Nephron (organoid): ENCODE data around the gene AP1G2.

ENCODE experiments used
- H3K27ac Mint-ChIP-seq, 3 experiments: 2 replicates each; pipeline ENCODE4 v1.8.0; 2020; ENCODE audit warnings: mixed read lengths in 3 of 3, mild to moderate bottlenecking in 2 of 3, moderate library complexity in 1 of 3
- H3K27me3 Mint-ChIP-seq: 2 replicates; pipeline ENCODE4 v1.8.0; 2021; ENCODE audit warnings: low read depth, mild to moderate bottlenecking, moderate library complexity, mixed read lengths
- H3K36me3 Mint-ChIP-seq: 2 replicates; pipeline ENCODE4 v1.8.0; 2020; ENCODE audit warnings: low read depth, mixed read lengths
- H3K4me1 Mint-ChIP-seq: 2 replicates; pipeline ENCODE4 v1.8.0; 2020; ENCODE audit warnings: mixed read lengths
- H3K4me3 Mint-ChIP-seq, 3 experiments: 2 replicates each; pipeline ENCODE4 v1.8.0; 2020; ENCODE audit warnings: mild to moderate bottlenecking in 3 of 3, mixed read lengths in 3 of 3, moderate library complexity in 2 of 3
- H3K9me3 Mint-ChIP-seq: 2 replicates; pipeline ENCODE4 v1.8.0; 2020; ENCODE audit warnings: mixed read lengths
- TF ChIP-seq, protein P1 (sequence below), 3 experiments: fragments of 200-600 bp; sonication (generic); IDR thresholded peaks; one replicate each; pipeline ENCODE4 v1.5.0; 2021; ENCODE audit warnings: antibody characterized with exemption in 3 of 3; ENCODE audit not compliant: unreplicated experiment in 3 of 3

Gene AP1G2

DNA sequence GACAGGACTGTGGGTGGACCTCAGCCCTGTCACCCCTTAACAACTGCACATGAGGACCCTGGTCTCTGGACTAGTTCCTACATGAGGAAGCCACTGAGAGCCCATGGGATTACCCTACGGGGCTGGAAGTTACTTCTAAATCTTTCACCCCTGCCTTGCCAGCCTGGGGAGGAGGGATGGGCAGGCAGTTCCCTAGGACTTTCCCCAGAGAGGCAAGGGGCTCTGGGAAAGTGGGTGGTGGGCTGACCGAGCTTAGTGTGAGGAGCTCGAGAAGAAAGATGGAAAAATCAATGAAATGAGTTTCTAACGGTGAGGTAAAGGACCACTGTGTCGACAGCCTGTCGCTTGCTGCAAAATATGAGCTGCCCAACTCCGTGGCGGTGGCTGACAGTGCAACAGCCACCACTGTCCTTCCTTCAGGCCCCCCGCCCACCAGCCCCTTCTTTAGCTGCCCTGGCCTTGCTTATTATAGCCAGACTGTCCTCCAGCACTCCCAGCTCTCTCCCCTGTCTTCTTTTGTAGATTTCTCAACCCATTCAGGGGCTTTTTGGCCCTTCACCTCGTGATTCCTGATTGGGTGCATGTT lies 21.0 kb downstream of the AP1G2 start:
- no peaks in the 10 kb centered on the region for H3K27me3 Mint-ChIP-seq
- TF ChIP-seq, protein P1, sequence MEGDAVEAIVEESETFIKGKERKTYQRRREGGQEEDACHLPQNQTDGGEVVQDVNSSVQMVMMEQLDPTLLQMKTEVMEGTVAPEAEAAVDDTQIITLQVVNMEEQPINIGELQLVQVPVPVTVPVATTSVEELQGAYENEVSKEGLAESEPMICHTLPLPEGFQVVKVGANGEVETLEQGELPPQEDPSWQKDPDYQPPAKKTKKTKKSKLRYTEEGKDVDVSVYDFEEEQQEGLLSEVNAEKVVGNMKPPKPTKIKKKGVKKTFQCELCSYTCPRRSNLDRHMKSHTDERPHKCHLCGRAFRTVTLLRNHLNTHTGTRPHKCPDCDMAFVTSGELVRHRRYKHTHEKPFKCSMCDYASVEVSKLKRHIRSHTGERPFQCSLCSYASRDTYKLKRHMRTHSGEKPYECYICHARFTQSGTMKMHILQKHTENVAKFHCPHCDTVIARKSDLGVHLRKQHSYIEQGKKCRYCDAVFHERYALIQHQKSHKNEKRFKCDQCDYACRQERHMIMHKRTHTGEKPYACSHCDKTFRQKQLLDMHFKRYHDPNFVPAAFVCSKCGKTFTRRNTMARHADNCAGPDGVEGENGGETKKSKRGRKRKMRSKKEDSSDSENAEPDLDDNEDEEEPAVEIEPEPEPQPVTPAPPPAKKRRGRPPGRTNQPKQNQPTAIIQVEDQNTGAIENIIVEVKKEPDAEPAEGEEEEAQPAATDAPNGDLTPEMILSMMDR (IDR thresholded peaks at IDR 0.05; ENCODE audit: unreplicated experiment in 3 of 3), result no peak
- H3K27ac Mint-ChIP-seq, result no peak overlapping the region
- no peak overlapping the region for H3K4me3 Mint-ChIP-seq
- peaks cover 19% of the 10 kb centered on the region for H3K4me1 Mint-ChIP-seq
- no peaks in the 10 kb centered on the region for H3K36me3 Mint-ChIP-seq
- H3K9me3 Mint-ChIP-seq, result no peaks in the 10 kb centered on the region

DNA sequence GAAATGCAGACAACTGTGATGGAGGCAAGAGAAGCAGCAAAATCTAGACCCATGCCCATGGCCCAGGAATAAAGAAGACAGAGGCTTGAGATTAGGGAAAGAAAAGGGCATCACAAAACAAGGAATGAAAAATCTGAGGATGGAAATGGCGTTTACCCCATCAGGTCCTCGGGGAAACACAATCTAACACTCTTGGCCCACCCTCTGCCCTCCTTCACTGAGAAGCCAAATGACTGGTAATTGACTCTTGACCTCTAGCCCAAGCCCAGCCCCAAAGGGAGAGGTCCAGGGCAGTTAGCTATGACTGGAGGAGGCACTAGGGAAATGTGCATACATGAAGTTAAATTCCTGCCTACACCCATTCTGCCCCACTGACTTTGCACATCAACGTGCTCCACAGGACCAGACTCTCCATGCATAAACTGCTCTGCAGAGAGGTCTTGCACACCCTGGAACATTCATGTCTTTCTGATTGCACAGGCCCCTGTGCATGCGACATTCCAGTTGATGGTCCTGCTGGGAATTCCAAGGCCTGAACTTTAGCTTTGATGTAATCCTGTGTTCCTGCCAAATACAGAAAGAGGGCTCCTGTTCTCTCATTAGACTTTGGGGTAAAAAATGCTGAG lies 21.7 kb downstream of the AP1G2 start:
- Mint-ChIP-seq H3K27ac (peak overlapping the region; percentile 17 to 64 (median 64)), H3K27me3 (no peaks in the 10 kb centered on the region), H3K9me3 (no peaks in the 10 kb centered on the region), H3K4me1 (peaks cover 19% of the 10 kb centered on the region), H3K4me3 (no peak overlapping the region), H3K36me3 (no peaks in the 10 kb centered on the region)
- TF ChIP-seq, protein P1 (IDR thresholded peaks at IDR 0.05; ENCODE audit: unreplicated experiment in 3 of 3), result no peak

DNA sequence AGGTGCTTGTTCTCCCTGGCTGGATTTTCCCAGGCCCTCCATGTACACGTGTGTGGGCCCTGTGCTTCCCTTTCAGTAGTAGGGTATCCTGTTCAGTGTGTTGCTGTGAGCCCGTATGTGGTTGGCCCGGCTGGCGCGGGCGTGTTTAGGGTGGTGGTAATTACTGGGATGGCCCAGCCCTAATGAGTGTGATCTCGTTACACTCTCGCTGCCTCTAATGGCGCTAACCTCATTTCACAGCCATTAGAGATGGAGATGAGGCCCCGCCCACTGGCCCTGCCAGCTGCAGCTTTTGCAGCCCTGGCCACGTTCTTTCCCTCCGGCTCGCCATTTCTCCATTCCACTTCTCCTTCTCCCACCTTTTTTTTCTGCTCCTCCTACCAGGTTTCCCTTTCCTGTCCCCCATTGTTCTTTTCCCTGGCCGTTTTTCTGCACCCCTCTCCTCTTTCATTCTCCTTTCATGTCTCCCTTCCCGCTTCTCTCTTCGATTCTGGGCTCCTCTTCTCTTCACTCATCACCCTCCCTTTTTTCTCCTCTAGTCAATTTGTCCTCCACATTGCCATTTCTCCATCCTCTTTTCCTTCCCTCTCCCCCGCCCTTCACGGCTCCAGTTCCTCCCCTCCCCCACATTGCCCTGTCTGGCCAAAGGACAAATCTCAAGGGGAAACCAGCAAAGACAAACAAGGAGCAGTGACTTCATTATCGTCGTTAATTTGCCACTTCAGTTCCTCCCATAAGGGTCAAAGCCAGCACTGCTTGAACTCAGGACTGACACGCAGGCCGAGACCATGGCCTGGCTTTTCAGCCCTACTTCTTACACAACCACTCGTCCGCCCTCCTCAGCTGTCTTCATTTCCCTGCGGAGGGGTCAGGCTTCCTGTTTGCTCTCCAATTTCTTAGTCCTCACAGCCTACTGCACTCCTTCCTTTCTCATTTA lies 22.8 kb downstream of the AP1G2 start:
- Mint-ChIP-seq H3K4me3 (peak overlapping the region in 2 of 3 experiments; percentile 33 to 70), H3K27me3 (no peaks in the 10 kb centered on the region), H3K9me3 (no peaks in the 10 kb centered on the region), H3K36me3 (no peaks in the 10 kb centered on the region), H3K27ac (peak overlapping the region; percentile 17 to 64 (median 64)), H3K4me1 (peaks cover 24% of the 10 kb centered on the region)
- TF ChIP-seq, protein P1 (IDR thresholded peaks at IDR 0.05; ENCODE audit: unreplicated experiment in 3 of 3), result no peak

DNA sequence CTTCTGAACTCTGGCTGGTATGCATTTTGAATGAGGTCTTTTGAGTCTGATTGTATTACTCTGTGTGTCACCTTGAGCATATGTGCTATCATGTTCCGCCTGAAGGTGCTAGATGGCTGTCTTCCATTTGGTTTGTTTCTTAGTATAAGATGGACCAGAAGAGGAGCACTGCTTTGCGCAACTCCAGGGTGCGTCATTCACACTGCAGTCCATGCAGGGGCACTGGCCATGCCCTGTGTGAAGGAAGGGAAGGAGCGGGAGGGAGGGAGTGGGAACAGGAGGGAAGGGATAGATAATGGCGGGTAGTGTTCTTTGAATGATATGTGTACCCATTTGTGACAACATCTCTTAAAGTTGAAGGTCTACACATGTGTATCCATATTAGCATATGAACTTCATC lies 24.2 kb downstream of the AP1G2 start:
- H3K27me3 Mint-ChIP-seq, result no peaks in the 10 kb centered on the region
- H3K27ac Mint-ChIP-seq, result peak overlapping the region in 2 of 3 experiments; percentile 56 to 90
- peaks cover 38% of the 10 kb centered on the region for H3K4me1 Mint-ChIP-seq
- H3K4me3 Mint-ChIP-seq, result no peak overlapping the region
- no peaks in the 10 kb centered on the region for H3K9me3 Mint-ChIP-seq
- no peaks in the 10 kb centered on the region for H3K36me3 Mint-ChIP-seq
- TF ChIP-seq, protein P1 (IDR thresholded peaks at IDR 0.05; ENCODE audit: unreplicated experiment in 3 of 3), result no peak

DNA sequence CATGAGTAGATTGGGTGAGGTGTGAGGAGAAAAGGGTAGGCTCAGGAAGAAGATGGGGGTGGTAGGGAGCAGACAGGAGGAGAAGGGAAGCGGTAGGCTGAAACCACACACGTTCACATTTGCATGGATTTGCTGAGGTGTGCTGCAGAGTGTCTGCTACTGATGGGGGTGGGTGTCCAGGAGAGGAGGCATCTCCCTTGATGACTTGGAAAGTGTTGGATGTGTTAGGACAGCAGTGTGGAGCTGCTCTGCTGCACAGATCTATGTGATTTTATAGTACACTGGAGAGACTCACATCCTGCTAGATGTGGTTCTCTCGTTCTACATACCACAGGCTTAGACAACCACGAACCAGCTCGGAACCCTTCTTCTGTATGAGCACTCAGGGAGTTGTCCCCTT lies 25.3 kb downstream of the AP1G2 start:
- TF ChIP-seq, protein P1 (IDR thresholded peaks at IDR 0.05; ENCODE audit: unreplicated experiment in 3 of 3), result no peak
- peaks cover under 1% of the 10 kb centered on the region for H3K36me3 Mint-ChIP-seq
- H3K27me3 Mint-ChIP-seq, result no peaks in the 10 kb centered on the region
- H3K9me3 Mint-ChIP-seq, result no peaks in the 10 kb centered on the region
- H3K27ac Mint-ChIP-seq, result peak overlapping the region in 1 of 3 experiments; percentile 43
- H3K4me3 Mint-ChIP-seq, result no peak overlapping the region
- peaks cover 46% of the 10 kb centered on the region for H3K4me1 Mint-ChIP-seq
